ENCODE data around the gene PLEKHG7.

DNA sequence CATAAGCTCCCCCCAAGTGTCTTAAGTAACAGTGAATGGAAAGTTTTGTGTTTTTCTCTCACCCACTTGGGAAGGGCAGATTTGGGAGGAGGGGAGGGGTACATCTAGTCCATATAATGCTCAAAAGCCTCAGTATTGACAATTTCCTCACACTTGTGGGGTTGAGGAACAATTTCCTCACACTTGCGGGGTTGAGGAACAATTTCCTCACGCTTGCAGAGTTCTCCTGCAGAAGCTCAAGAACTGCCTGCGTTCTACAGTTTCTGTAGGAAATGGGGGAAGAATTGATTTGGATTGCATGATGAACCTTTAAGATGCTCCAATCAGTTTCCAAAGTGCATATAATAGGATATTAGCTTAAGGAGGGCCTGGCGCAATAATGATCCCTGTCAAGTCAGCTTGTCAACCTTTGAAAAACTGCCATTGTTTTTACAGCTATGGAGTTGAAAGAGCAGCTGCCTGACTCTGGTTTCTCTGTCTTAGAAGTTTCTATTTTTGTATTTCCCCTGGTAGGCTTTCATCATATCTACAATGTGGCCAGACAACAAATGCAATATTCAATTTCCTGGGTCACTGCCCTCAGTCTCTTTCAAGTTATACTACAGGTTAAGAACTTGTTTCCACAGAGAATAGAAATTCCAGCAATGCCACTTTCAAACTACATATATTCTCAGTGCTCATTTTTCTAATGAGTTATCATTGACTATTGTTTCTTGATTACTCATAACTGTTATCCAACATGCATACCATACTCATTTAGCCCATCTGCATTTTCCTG is 66.5 kb downstream of the PLEKHG7 start:
- no peak for TF ChIP-seq EZH2 (IDR thresholded peaks at IDR 0.05; ENCODE audit: borderline replicate concordance, low read depth, low read length, severe bottlenecking)
- TF ChIP-seq, protein P1, sequence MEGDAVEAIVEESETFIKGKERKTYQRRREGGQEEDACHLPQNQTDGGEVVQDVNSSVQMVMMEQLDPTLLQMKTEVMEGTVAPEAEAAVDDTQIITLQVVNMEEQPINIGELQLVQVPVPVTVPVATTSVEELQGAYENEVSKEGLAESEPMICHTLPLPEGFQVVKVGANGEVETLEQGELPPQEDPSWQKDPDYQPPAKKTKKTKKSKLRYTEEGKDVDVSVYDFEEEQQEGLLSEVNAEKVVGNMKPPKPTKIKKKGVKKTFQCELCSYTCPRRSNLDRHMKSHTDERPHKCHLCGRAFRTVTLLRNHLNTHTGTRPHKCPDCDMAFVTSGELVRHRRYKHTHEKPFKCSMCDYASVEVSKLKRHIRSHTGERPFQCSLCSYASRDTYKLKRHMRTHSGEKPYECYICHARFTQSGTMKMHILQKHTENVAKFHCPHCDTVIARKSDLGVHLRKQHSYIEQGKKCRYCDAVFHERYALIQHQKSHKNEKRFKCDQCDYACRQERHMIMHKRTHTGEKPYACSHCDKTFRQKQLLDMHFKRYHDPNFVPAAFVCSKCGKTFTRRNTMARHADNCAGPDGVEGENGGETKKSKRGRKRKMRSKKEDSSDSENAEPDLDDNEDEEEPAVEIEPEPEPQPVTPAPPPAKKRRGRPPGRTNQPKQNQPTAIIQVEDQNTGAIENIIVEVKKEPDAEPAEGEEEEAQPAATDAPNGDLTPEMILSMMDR (IDR thresholded peaks at IDR 0.05; ENCODE audit: borderline replicate concordance, extremely low read depth, low read length, poor library complexity, severe bottlenecking) = no peak
